GM21528 (cell line): ENCODE measurements around the gene GJD4.

ENCODE experiments used
- ATAC-seq: cut with Tn5 transposase; IDR thresholded peaks from one replicate; pipeline ENCODE4 v1.9.1; 2021; ENCODE audit warnings: mild to moderate bottlenecking, moderate library complexity; ENCODE audit not compliant: unreplicated experiment, low FRiP score

GJD4 gene

DNA sequence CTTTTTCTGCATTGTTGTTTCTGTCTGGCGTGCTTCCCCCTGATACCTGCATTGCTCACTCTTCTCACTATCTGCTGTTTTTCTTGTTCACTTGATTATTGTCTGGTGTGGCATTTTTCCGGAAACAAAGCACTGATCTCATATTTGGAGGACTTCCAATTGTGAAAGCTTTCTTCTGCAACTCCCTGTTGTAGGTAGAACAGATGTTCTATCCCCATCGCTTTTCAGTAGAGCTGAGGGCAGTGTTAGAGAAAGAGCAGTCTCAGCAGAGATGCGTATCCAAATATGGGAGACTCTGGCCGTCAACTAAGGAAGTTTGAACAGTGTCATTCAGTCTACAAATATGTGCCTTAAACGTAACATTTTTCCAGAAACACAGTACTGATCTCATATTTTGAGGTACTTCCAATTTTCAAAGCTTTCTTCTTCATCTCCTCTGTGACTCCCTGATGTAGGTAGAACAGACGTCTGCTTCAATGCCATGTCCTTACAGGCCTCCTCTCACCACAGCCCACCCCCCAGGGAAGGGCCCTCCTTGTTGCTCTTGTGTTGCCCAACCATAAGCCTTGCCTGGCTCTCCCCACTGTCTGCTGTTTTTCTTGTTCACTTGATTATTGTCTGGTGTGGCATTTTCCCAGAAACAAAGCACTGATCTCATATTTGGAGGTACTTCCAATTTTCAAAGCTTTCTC lies 27.1 kb upstream of the GJD4 start:
- ATAC-seq, result no peak

DNA sequence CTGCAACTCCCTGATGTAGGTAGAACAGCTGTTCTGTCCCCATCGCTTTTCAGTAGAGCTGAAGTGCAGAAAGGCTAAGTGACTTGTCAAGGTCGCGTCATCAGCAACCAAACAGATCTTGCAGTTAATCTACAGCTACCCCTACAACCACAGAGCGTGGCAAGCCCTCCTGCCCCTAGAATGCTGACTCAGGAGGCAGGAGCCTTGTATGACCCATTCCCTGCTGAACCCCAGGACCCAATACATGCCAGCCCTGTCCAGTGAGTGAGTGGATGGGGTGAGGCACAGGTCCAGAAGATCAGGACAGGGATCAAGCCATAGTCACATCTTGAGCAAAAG lies 26.6 kb upstream of the GJD4 start:
- ATAC-seq, result no peak

DNA sequence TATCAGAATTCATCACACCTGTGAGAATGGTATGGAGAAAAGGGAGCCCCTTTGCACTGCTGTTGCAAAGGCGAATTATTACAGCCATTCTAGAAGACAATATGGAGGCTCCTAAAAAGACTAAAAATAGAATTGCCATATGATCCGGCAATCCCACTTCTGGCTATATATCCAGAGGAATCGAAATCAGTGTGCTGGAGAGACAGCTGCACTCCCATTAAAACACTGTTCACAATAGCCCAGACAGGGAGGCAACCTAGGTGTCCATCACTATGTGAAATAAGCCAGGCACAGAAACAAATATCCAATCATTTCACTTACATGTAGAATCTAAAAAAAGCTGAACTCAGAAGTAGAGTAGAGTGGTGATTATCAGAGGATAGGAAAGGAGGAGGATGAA lies 26.0 kb upstream of the GJD4 start:
- no peak for ATAC-seq

GRCh38 chr10:35579726-35580422 lies 25.3 kb upstream of the GJD4 start:
- ATAC-seq, result no peak

DNA sequence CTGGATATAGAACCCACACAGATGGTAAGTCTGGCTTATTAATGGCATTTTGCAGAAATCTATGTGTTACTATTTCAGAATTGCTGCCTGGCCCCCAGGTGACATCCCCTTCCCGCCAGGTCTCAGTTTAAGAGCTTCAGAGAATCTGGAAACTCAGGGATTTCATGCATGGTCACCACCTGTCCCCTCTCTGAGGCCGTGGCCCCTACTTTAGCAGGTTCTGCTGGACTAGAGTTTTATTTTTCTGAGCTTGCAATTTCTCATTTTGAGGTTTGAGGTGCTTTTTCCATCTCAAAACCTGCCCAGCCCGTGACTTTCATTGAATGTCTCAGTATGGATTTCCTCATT lies 24.7 kb upstream of the GJD4 start:
- no peak for ATAC-seq

GRCh38 chr10:35581655-35582054 lies 23.5 kb upstream of the GJD4 start:
- no peak for ATAC-seq

DNA sequence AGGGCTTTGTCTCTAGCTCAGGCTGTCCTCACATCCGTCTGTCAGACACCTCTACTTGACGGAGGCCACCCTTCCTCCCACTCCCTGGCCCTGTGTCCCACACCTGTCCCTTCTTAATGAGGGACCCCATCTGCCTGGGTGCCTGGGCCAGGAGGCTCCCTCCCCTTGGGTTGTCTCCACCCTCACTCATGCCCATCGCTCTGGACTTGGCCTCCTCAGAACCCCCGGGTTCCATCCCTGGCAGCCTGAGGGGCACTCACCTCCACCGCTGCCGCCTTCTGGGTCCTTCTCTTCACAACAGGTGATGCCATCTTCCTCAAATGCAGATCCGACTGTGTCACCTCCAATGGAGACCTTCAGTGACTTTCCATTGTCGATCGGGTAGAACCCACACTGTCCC lies 20.2 kb upstream of the GJD4 start:
- ATAC-seq, result no peak

GRCh38 chr10:35585356-35585755 lies 19.8 kb upstream of the GJD4 start:
- no peak for ATAC-seq

DNA sequence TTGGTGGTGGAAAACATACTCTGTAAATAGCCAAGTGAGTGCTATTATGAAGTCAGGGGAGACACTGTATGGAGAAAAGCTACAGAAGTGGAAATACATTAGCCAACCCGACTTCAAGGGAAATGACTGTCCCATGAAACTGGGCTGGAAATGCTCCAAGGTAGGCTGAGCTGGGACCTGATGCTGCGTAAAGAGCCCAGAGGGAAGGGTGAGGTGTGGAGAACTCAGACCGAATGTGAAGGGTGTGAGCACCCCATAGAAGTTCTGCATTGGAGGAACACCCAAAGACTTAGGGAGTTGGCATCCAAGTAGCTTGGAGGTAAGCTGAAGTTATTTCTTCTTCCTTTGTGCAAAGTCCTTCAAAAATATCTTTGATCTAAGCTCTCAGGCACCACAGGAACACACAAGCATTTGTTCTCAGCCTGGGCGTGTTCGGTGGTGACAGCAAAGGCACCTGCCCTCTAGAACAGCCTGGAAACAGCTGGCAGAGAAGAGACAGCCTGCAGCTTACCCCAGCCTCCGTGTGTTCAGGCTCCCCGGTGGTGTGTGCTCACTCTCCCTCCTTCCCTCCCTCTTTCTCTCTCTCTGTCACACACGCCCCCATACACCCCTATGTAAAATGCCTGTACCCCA lies 19.1 kb upstream of the GJD4 start:
- no peak for ATAC-seq

DNA sequence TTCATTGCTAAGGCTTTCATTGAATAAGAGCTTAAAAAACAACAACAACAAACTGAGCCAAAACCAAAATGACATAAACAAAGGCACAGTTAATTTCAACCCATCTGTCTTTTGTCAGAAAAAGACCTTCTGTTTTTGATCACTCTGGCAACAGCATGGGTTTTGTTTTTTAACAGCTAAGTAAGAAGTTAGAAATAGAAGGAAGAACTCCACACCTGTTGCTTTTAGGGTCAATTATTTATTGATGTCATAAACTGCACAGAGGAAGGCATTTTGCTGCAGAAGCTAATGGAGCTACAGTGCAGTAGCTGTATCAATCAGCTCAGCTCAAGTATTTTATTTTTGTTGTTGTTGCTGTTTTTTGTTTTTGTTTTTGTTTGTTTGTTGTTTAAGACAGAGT lies 16.3 kb upstream of the GJD4 start:
- ATAC-seq, result no peak

DNA sequence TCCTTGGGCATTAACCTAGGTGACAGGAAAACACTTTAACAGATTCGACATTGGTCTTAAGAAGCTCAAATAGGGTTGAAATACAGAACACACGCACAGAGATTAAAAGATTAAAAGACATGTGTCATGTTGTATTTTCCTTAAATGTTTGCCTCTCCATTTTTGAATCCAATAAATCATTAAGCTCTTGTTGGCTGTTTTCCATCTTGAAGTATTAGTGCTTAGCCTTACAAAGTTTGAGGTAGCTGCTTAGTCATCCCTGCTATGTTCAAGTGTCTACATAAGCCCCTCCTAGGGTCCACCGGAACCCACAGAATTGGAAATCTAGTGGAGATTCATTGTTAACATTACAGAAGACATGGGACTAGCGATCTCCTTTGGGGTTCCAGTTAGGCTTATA lies 12.7 kb upstream of the GJD4 start:
- ATAC-seq, result no peak

DNA sequence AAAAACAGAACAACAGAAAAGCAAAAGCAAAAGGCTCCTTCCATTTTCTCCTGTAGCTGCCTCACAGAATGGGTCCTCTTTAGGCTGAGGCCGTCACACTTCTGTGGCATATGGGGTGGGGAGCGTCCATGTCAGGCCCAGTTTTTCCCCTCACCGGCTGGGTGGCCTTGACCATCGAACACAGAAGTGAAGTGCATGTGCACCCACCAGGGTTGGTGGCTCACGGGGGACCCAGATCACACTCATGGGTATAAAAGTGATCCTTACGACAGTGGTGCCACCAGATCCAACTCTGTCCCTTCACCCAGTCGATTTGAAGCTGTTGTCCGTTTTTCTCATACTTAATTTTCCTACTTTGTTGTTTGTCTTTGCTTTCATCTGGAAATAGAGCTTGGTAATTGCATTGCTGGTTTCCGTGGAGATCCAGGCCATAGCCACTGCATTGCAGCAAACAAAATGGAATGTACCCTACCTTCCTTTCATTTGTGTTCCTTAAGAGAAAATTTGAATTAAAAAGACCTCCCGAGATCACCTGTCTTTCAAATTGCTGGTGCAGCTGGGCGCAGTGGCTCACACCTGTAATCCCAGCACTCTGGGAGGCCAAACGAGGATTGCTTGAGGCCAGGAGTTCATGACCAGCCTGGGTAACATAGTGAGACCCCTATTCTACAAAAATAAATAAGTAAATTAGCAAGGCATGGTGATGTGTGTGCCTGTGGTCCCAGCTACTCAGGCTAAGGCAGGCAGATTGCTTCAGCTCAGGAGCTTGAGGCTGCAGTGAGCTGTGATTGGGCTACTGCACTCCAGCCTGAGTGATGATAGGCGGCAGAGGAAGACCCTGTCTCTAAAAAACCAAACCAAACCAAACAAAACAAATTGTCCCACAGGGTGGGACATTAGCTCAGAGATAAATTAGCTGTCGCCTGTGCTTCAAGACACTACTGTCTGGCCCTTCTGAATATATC lies 10.7 kb upstream of the GJD4 start:
- no peak for ATAC-seq

GRCh38 chr10:35595106-35595505 lies 10.0 kb upstream of the GJD4 start:
- ATAC-seq, result no peak

DNA sequence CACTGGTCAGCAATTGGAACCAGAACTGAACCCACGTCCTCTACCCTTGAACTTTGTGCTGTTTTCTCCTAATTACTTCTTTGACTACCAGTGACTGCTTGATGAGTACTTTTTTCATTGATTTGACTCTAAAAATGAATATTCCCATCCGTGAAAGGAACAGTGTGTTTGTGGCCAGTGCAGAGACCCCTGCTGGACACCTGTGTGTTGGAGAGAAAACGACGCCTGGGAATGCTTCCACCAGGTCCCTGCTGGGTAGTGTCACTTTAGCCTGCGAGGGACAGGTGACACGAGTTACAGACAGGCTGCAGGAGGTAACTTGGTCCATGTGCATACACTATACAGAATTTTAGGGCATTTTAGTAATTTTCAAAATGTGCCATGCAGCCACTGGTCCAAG lies 6.8 kb upstream of the GJD4 start:
- no peak for ATAC-seq

DNA sequence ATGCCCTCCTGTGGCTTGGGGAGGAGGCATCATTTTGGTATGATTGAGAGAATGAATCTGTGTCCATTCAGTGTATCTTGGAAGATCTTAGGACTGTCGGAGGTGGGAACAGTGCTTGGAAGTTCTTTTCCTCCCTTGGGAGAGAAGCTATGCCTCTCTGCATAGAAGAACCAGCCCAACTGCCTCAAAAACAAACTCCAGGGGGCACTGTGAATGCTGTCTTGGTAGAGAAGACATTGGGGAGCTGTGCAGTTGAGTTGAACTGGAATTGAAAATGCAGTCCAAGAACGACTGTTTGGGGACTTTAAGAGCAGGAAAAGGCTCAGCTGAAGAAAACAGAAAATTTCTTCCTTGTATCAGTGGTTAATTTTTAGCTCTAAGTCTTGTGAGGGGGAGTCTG lies 4.9 kb upstream of the GJD4 start:
- no peak for ATAC-seq

DNA sequence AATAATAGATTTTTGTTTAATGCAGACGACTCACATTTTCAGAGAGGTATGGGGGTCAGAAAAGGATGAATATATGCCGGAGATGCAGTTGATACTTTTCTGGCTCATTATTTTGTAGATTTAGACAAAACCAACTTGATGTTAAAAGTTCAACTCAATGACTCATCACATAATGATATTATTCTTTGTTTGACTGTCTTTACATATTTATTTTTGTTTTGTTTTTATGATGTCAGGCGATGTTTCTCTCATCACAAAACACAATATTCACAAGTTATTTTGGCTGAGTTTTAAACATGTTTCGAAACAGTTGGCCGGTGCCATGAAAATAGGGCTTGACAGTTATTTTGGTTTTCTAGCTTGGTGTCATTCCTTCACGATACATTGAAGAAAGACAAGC lies 1.3 kb downstream of the GJD4 start:
- ATAC-seq, result no peak

DNA sequence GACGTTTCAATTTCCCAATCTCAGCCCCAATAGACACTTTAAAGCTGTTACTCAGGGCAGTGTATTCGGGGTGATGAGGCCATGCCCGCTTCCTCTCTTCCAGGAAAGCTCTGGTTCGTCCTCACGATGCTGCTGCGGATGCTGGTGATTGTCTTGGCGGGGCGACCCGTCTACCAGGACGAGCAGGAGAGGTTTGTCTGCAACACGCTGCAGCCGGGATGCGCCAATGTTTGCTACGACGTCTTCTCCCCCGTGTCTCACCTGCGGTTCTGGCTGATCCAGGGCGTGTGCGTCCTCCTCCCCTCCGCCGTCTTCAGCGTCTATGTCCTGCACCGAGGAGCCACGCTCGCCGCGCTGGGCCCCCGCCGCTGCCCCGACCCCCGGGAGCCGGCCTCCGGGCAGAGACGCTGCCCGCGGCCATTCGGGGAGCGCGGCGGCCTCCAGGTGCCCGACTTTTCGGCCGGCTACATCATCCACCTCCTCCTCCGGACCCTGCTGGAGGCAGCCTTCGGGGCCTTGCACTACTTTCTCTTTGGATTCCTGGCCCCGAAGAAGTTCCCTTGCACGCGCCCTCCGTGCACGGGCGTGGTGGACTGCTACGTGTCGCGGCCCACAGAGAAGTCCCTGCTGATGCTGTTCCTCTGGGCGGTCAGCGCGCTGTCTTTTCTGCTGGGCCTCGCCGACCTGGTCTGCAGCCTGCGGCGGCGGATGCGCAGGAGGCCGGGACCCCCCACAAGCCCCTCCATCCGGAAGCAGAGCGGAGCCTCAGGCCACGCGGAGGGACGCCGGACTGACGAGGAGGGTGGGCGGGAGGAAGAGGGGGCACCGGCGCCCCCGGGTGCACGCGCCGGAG lies 2.6 kb downstream of the GJD4 start:
- no peak for ATAC-seq

- no peak for ATAC-seq
Observed at GRCh38 chr10:35608328-35608672, 3.2 kb downstream of the GJD4 start.

DNA sequence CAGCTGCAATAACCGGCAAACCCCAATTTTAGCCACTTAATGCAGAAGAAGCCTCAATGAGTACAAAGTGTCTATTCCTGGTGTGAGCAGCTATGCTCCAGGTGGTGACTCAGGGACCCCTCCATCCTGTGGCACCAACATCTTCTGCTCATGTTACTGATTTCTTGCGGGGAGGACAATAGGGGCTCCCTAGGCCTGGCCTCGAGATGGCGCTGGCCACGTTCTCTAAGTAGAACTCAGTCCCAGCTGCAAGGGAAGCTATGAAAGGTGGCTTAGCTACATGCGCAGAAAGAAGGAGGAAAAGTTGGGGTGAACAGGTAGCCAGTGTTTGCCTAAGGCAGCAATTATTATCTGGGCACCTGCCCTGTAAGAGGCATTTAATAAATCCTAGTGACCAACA lies 6.6 kb downstream of the GJD4 start:
- ATAC-seq, result no peak

- no peak for ATAC-seq
Observed at GRCh38 chr10:35612385-35613106, 7.4 kb downstream of the GJD4 start.
